NCI-H146 treated with DMSO at 0.1 percent for 48 hours (cell line): ENCODE data around the gene IGLON5.
A peak's percentile ranks its signal among the peaks of the same experiment; 100 is the strongest.

Source experiments
- DNase-seq: peaks from one replicate; lab custom pipeline; 2025; ENCODE audit not compliant: unreplicated experiment; lab: John Stamatoyannopoulos, UW

The IGLON5 gene

GRCh38 chr19:51337861-51338562, 26.6 kb downstream of the IGLON5 start:
- DNase-seq: no peak

DNA sequence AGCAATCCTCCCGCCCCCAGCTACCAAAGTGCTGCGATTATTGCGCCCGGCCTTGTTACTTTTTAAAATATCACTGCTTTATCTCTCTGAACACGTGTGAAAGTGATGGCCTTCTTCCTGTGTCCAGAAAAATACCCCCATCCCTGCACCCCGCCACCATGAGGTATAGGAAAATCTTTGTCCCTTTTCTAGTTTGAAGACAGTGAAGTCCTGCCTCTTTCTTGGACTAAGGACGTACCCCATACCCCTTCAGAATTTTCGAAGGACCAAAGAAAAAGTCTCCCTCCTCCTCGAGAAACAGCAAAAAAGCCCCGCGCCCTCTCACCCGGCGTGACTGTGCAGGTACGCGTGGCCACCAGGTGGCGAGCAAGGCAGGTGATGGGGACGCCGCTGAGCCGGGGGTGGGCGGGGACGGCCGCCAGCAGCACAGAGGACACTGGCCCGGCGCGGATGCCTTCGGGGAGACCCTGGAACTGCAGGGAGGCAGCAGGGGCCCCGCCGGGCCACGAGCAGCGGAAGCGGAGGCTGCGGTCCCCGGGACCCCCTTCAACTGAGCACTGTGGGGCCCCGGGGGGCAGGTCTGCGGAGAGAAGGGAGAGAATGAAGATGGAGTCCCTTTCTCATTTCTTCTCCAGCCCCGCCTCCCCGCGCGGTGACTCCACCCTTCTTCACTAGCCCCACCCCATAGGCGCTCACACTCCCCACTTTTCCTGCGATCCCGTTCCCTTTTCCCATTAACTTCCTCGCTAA, 27.3 kb downstream of the IGLON5 start:
- peak; percentile 5 for DNase-seq

- no peak for DNase-seq
Measured at GRCh38 chr19:51339313-51339686, 27.9 kb downstream of the IGLON5 start.

DNA sequence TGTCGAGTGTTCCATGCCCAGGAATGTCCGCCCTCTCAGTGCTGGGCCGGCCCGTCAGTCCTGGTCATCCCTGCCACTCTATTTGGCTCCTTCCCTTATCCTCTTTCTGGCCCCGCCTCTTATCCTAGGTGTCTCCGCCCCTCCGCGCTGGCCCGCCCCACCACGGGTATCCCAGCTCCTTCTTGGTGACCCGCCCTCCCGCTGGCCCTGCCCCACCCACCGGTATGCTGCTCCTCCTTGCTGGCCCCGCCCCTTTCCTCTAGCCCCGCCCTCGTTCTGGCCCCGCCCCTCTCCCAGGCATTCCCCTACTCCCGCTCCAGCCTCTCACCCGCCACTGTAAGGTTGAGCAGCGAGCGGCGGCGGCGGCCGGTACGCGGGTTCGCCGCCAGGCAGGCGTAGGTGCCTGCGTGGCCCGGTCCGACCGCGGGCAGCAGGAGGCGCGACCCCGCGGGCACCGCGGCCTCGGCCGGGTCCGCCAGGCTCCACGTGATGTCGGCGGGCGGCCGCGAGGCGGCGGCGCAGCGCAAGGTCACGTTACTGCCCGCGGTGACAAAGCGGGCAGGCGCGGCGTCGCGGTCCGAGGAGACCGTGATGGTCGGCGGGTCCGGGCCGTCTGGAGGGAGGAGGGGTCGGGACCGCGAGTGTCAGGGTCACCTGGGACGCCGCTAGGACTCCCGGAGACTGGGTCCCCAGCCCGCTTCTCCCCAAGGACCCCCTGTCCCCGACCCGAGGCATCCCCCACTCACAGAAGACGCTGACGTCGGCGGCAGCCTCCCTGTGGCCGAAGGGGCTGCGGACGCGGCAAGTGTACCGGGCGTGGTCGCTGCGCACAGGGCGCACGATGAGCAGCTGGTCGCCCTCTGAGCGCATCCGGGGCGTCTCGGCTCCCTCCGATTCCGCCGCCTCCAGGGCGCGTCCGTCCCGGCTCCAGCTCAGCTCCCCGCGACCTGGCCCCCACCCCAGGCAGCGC, 28.5 kb downstream of the IGLON5 start:
- no peak for DNase-seq

GRCh38 chr19:51341066-51341465, 29.6 kb downstream of the IGLON5 start:
- DNase-seq: no peak

DNA sequence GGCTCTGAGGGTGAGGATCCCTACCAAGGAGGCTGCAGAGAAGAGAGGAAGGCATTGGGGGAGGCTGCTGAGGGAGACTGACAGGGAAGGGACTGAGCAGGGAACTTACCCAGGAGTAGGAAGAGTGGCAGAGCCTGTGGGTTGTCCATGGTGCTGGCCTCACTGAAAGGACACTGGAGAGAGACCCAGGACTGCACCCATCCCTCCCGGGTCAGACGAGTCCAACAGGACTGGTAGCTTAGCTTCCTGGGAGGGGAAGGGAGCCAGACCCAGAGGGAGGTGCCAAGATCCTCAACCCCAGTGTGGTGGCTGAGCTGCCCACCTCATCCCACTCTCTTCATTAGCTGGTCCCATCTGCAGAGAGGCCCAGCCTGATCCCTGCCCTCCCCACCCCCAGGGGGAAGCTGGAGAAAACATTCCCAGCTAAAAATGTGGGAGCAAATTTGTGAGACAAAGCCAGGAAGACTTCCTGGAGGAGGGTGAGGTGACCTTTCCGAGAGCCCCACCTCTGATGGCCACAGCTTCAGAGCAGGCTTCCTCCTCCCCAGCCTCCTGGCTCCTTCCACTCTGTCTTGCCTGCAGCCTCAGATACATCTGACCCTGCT, 30.6 kb downstream of the IGLON5 start, which contains the start of gene VSIG10L:
Gene VSIG10L (minus strand): TSS at position 164 of the 605 bp plus-strand sequence. CDS start 15 bp downstream, at position 149.
- DNase-seq: no peak

- DNase-seq: no peak
Measured at GRCh38 chr19:51342631-51343569, 31.5 kb downstream of the IGLON5 start.

- DNase-seq: no peak
Measured at GRCh38 chr19:51345076-51345620, 33.7 kb downstream of the IGLON5 start.

- DNase-seq: no peak
Measured at GRCh38 chr19:51346742-51347141, 35.3 kb downstream of the IGLON5 start.

- DNase-seq: no peak
Measured at GRCh38 chr19:51347209-51347928, 35.9 kb downstream of the IGLON5 start.

DNA sequence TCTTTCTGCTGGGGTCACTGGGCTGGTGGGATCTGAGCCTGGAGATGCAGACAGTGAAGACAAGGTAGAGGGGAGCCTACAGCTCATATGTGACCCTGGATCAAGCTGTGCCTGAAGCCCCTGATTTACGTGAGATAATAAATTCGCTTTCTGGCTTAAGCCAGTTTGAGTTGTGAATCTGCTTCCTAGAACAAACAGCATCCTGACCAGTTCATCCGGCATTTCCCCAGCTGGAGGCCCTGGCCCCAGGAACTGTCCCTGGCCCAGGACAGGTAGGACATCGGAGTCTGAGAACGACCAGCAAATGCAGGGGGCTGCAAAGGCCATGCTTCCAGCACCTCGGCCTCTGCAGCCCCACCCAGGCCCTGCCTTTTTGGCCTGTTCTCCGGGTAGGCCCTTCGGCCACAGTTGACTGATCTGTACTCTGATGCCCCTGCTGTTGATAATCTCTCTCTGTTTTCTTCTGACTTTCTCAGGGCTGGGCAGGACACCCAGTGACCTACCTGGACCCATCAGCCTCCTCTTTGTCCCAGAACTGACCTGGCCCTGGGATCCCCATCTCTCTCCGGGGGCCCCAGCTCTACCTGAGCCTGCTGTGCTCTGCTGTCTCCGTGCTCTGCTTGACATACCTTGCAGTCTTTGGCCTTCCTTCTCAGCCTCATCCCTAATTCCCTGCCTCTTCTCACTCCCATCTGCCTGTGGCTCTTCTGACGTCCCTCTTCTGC, 40.0 kb downstream of the IGLON5 start:
- no peak for DNase-seq

DNA sequence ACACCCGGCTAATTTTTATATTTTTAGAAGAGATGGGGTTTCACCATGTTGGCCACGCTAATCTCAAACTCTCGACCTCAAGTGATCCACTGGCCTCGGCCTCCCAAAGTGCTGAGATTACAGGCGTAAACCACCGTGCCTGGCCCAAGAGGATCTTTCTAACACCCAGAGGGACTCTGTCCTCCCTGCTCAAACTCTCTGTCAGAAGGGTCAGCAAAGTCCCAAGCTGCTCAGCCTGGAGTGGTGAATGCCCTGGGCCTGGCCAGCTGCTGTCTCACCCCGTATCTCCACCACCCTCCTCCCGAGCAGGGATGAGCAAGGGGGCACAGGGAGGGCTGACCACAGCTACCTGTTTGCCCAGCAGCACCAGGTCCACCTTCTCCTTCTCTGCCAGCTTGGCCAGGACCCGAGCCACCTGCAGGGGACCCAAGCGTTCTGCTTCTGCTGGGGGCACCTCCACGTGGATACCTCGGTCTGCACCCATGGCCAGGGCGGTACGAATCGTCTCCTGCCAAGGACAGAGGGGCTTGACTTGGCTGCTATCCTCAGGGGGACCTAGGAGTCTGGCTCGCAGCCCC, 41.4 kb downstream of the IGLON5 start:
- DNase-seq: no peak

DNA sequence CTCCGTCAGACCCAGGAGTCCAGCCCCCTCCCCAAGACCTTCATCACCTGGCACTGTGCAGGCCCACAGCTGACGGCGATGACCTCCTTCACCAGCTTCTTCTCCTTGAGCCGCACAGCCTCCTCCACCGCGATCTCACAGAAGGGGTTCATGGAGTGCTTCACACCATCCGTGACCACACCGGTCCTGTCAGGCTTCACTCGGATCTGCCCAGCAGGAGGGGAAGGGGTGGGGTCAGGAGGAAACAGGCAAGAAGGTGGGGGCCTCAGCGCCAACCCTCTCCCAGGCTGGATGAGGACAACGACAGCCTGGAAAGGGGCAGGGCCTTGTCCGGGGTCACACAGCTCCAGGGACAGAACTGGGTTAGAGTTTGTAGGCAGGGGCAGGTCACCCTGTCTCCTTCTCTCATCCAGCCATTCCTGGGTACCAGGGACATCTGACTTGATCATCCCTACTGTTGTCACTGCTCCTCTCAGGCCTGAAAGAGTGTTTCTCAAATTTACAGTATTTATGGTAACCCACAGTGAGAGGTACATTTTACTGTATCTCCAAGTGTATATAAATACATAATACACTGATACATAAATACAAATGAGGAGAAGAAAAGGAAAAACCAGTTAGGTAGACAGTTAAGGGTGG, 42.8 kb downstream of the IGLON5 start:
- DNase-seq: no peak

DNA sequence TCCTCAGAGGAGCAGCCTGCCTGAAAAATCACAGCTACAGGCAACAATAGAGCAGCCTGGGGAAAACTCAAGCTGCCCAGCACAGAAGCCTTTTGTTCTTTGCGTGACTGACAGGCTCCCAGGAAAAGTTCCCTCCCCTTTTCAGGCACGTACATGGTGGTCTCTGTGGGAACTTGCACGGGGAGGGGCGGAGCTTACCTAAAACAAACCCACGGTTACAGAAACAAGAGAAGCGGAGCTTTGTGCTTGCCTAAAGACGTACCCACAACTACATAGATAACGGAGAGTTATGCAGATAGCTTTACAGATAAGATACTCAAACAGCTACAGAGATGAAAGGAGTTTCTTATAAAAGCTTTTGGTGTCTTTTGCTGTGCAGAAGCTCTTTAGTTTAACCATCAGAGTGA, 43.3 kb downstream of the IGLON5 start:
- no peak for DNase-seq

DNA sequence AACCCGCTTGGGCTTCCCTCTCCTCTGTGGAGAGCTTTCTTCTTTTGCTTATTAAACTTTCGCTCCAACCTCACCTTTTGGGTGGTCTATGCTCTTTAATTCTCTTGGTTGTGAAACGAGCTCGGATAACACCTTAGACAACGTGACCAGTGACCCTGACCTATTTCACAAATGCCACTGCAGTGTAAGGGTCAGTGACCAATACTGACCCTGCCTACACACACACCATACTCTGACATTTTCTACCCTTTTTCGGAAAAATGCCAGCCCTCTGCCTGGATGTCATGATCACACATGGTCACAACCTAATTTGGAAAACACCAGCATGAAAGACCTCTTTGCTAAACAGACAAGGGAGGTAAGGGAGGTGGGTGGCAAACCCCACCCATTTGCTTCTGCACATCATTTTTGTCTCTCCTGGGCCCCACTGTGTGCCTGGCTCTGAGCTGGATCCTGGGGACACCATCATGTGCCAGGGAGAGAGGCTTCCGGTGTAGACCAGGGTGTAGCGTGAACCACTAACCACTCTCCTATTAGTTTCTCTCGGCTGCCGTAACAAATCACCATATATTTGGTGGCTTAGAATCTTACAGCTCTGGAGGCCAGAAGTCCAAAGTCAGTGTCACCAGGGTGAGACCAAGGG, 44.8 kb downstream of the IGLON5 start:
- DNase-seq: no peak

- DNase-seq: no peak
Measured at GRCh38 chr19:51357952-51358351, 46.5 kb downstream of the IGLON5 start.

DNA sequence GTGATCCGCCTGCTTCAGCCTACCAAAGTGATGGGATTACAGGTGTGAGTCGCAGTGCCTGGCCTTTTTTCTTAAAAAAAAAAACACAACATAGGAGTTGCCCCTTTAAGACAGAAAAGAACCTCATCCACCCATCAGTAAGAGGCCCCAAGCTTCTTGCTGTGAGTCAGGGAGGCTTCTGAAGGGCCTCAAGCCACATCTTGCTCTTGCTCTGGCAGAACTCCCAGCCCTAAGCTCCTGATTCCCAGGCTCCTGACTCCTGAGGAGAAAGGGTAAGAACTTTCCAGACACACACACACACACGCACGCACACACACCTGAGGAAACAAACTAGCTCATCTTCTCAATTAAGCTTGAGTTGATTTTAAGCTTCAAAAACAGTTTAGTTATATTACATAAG, 47.9 kb downstream of the IGLON5 start:
- DNase-seq: no peak
